ENCODE data around the gene CDK15. TPM values are rescaled to one million over a fixed set of nuclear protein-coding genes. Genes with fewer than 3 reads are reported as not detected.

Gene CDK15
- total RNA-seq, 1 donor from 2014 or later = 3.6 TPM

DNA sequence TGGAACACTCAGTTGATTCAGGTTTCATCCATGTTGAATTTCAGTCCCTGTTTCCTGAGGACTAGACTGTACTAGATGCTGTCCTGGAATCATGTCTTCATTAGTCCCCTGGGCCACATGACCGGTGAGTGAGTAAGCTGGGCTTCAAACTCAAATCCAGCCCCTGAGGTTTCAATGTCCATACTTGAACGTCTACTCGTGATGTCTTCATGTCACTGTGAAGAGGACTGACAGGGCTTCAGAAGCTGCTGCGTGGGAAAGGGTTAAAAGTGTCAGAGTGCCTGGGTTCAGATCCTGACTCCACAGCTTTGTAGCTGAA lies 101.2 kb downstream of the CDK15 start:
- Mint-ChIP-seq H3K27ac (ENCODE audit: unreplicated experiment) (peak overlapping the region; percentile 8), H3K27me3 (ENCODE audit: low read depth) (no peaks in the 10 kb centered on the region), H3K9me3 (ENCODE audit: low read depth) (no peaks in the 10 kb centered on the region), H3K4me1 (ENCODE audit: low read depth) (peaks cover 48% of the 10 kb centered on the region), H3K36me3 (ENCODE audit: low read depth) (no peaks in the 10 kb centered on the region), H3K4me3 (ENCODE audit: unreplicated experiment) (no peak overlapping the region)
- DNase-seq (ENCODE audit: low spot score) = no peak
- TF ChIP-seq, protein P1, sequence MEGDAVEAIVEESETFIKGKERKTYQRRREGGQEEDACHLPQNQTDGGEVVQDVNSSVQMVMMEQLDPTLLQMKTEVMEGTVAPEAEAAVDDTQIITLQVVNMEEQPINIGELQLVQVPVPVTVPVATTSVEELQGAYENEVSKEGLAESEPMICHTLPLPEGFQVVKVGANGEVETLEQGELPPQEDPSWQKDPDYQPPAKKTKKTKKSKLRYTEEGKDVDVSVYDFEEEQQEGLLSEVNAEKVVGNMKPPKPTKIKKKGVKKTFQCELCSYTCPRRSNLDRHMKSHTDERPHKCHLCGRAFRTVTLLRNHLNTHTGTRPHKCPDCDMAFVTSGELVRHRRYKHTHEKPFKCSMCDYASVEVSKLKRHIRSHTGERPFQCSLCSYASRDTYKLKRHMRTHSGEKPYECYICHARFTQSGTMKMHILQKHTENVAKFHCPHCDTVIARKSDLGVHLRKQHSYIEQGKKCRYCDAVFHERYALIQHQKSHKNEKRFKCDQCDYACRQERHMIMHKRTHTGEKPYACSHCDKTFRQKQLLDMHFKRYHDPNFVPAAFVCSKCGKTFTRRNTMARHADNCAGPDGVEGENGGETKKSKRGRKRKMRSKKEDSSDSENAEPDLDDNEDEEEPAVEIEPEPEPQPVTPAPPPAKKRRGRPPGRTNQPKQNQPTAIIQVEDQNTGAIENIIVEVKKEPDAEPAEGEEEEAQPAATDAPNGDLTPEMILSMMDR (IDR thresholded peaks at IDR 0.05) = no peak

DNA sequence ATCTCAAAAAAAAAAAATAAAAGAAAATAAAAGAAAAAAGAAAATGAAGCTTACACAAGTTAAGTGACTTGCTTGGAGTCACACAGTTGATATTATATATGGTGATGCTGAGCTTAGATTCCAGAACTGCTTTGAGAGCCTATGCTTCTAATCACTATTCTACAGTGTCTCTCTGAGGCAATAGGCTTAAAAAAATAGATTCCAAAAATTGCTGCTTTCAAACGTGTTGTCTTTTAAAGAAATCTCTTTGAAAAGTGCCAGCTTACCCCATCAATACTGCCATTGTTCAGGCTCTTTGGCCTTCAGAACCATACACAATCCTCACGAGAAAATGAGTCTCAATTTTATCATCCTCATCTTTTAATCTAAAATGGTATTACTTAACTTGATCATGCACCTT lies 102.6 kb downstream of the CDK15 start:
- DNase-seq (ENCODE audit: low spot score) = no peak
- H3K27me3 Mint-ChIP-seq (ENCODE audit: low read depth) = no peaks in the 10 kb centered on the region
- H3K4me1 Mint-ChIP-seq (ENCODE audit: low read depth) = peaks cover 48% of the 10 kb centered on the region
- no peaks in the 10 kb centered on the region for H3K36me3 Mint-ChIP-seq (ENCODE audit: low read depth)
- TF ChIP-seq, protein P1 (IDR thresholded peaks at IDR 0.05) = no peak
- peak overlapping the region; percentile 91 for H3K27ac Mint-ChIP-seq (ENCODE audit: unreplicated experiment)
- H3K9me3 Mint-ChIP-seq (ENCODE audit: low read depth) = no peaks in the 10 kb centered on the region
- H3K4me3 Mint-ChIP-seq (ENCODE audit: unreplicated experiment) = no peak overlapping the region

DNA sequence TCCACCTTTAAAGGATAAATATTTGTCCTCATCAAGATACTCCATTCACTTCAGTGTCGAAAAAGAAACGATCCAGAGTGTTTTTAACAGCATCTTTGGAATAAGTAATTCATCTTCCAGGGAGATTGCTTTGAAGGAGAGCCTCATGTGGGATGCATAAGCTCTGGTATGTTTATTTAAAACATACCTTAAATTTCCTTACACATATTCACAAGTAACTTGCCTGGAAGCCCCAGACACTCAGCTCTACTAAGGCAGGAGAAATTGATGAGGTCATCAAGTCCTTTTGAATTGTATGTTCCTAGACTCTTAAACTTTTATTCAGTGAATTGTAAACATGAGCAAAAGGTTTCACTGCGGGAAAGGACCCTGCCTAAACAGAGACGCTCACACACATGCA lies 103.0 kb downstream of the CDK15 start:
- H3K4me1 Mint-ChIP-seq (ENCODE audit: low read depth) = peaks cover 48% of the 10 kb centered on the region
- peak overlapping the region; percentile 56 for H3K4me3 Mint-ChIP-seq (ENCODE audit: unreplicated experiment)
- TF ChIP-seq, protein P1 (IDR thresholded peaks at IDR 0.05) = no peak
- DNase-seq (ENCODE audit: low spot score) = no peak
- H3K36me3 Mint-ChIP-seq (ENCODE audit: low read depth) = no peaks in the 10 kb centered on the region
- peak overlapping the region; percentile 91 for H3K27ac Mint-ChIP-seq (ENCODE audit: unreplicated experiment)
- no peaks in the 10 kb centered on the region for H3K9me3 Mint-ChIP-seq (ENCODE audit: low read depth)
- H3K27me3 Mint-ChIP-seq (ENCODE audit: low read depth) = no peaks in the 10 kb centered on the region

DNA sequence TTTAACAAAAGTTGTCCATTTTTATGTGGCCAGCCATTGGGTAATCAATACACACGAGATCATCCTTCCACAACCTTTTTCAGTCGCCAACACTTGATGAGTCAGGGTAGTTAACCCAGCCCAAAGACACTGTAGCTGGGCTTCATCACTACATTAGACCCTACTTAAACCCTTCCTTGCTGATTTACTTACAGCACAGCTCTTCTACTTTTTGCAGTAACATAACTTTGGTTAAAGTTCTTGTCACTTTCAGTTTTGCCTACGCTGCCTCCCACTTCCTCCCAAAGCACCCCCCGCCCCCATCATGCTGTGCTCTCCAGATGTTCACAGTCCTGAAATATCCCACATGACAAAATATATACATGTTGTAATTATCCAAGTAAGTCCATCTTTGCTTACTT lies 103.6 kb downstream of the CDK15 start:
- DNase-seq (ENCODE audit: low spot score) = no peak
- peaks cover 46% of the 10 kb centered on the region for H3K4me1 Mint-ChIP-seq (ENCODE audit: low read depth)
- H3K27me3 Mint-ChIP-seq (ENCODE audit: low read depth) = no peaks in the 10 kb centered on the region
- no peaks in the 10 kb centered on the region for H3K9me3 Mint-ChIP-seq (ENCODE audit: low read depth)
- H3K27ac Mint-ChIP-seq (ENCODE audit: unreplicated experiment) = peak overlapping the region; percentile 91
- TF ChIP-seq, protein P1 (IDR thresholded peaks at IDR 0.05) = no peak
- no peaks in the 10 kb centered on the region for H3K36me3 Mint-ChIP-seq (ENCODE audit: low read depth)
- H3K4me3 Mint-ChIP-seq (ENCODE audit: unreplicated experiment) = peak overlapping the region; percentile 56

DNA sequence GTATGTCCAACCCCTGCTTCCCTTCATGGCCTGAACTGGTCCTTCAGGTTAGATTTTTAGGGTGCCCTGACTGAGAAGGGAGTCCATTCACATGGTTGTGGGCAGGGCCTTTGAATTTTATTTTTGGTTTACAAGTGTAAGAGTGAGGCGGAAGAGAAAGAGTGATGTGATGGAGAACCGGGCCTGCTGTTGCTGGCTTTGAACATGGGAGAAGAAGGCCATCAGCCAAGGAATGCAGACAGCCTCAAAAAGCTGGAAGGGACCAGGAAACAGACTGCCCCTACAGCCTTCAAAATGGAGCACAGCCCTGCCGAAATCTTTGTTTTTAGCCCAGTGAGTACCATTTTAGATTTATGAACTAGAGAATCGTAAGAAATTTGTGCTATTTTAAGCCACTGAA lies 105.0 kb downstream of the CDK15 start:
- DNase-seq (ENCODE audit: low spot score) = no peak
- H3K27ac Mint-ChIP-seq (ENCODE audit: unreplicated experiment) = no peak overlapping the region
- H3K27me3 Mint-ChIP-seq (ENCODE audit: low read depth) = no peaks in the 10 kb centered on the region
- no peaks in the 10 kb centered on the region for H3K9me3 Mint-ChIP-seq (ENCODE audit: low read depth)
- TF ChIP-seq, protein P1 (IDR thresholded peaks at IDR 0.05) = no peak
- H3K4me1 Mint-ChIP-seq (ENCODE audit: low read depth) = peaks cover 42% of the 10 kb centered on the region
- H3K36me3 Mint-ChIP-seq (ENCODE audit: low read depth) = no peaks in the 10 kb centered on the region
- no peak overlapping the region for H3K4me3 Mint-ChIP-seq (ENCODE audit: unreplicated experiment)

Data from chondrocyte (in vitro differentiated cells).